Measurements from ENCODE around the gene SPATA6. TPM values are rescaled to one million over a fixed set of nuclear protein-coding genes. Genes with fewer than 3 reads are reported as not detected.

Gene SPATA6
- total RNA-seq, 4 donors from 2014 or later = 8.1 to 13.1 (median 11.5) TPM

GRCh38 chr1:48362901-48363300, 109.1 kb downstream of the SPATA6 start:
- WGBS, 2 donors = 85 to 90% methylated on average over 7 of the region's 7 CpGs
- DNase-seq (ENCODE audit: low spot score in 2 of 2) = no peak
- H3K4me3 ChIP-seq (ENCODE audit: low read depth, poor library complexity, severe bottlenecking) = no peak overlapping the region
- TF ChIP-seq POLR2A (IDR thresholded peaks at IDR 0.05) = no peak
- TF ChIP-seq CTCF (IDR thresholded peaks at IDR 0.05) = no peak
- intact Hi-C loops (cut with DNase I; ENCODE audit: low total_unique reads) = no loop called here

GRCh38 chr1:48356901-48357300, 115.1 kb downstream of the SPATA6 start:
- no peak for DNase-seq (ENCODE audit: low spot score in 2 of 2)
- no peak overlapping the region for H3K4me3 ChIP-seq (ENCODE audit: low read depth, poor library complexity, severe bottlenecking)
- TF ChIP-seq CTCF (IDR thresholded peaks at IDR 0.05) (no peak), POLR2A (IDR thresholded peaks at IDR 0.05) (no peak)
- intact Hi-C loops (cut with DNase I; ENCODE audit: low total_unique reads) = no loop called here

GRCh38 chr1:48344373-48344772, 127.6 kb downstream of the SPATA6 start:
- no peak for DNase-seq (ENCODE audit: low spot score in 2 of 2)
- H3K4me3 ChIP-seq (ENCODE audit: low read depth, poor library complexity, severe bottlenecking) = no peak overlapping the region
- TF ChIP-seq POLR2A (IDR thresholded peaks at IDR 0.05) = no peak
- no peak for TF ChIP-seq CTCF (IDR thresholded peaks at IDR 0.05)
- WGBS, 2 donors = 96 to 97% methylated on average over 4 of the region's 4 CpGs
- intact Hi-C loops (cut with DNase I; ENCODE audit: low total_unique reads) = no loop called here

- DNase-seq (ENCODE audit: low spot score in 2 of 2) = no peak
- TF ChIP-seq POLR2A (IDR thresholded peaks at IDR 0.05) (no peak), CTCF (IDR thresholded peaks at IDR 0.05) (no peak)
- WGBS, 2 donors = 85 to 91% methylated on average over 3 of the region's 3 CpGs
- no peak overlapping the region for H3K4me3 ChIP-seq (ENCODE audit: low read depth, poor library complexity, severe bottlenecking)
- intact Hi-C loops (cut with DNase I; ENCODE audit: low total_unique reads) = no loop called here
Observed at GRCh38 chr1:48341221-48341620, 130.8 kb downstream of the SPATA6 start.

GRCh38 chr1:48338257-48338656, 133.7 kb downstream of the SPATA6 start:
- TF ChIP-seq POLR2A (IDR thresholded peaks at IDR 0.05) (no peak), CTCF (IDR thresholded peaks at IDR 0.05) (no peak)
- no peak for DNase-seq (ENCODE audit: low spot score in 2 of 2)
- 60 to 68% methylated on average over 4 of the region's 4 CpGs for WGBS, 2 donors
- intact Hi-C loops (cut with DNase I; ENCODE audit: low total_unique reads) = no loop called here
- H3K4me3 ChIP-seq (ENCODE audit: low read depth, poor library complexity, severe bottlenecking) = no peak overlapping the region

GRCh38 chr1:48333316-48333715, 138.7 kb downstream of the SPATA6 start:
- H3K4me3 ChIP-seq (ENCODE audit: low read depth, poor library complexity, severe bottlenecking) = no peak overlapping the region
- 47 to 50% methylated on average over 2 of the region's 2 CpGs for WGBS, 2 donors
- DNase-seq (ENCODE audit: low spot score in 2 of 2) = no peak
- TF ChIP-seq CTCF (IDR thresholded peaks at IDR 0.05) = no peak
- TF ChIP-seq POLR2A (IDR thresholded peaks at IDR 0.05) = no peak
- intact Hi-C loops (cut with DNase I; ENCODE audit: low total_unique reads) = no loop called here
